HL-60 (cell line): ENCODE data around the gene RYR2.

Source experiments
- GABPA ChIP-seq: IDR thresholded peaks from 2 replicates; pipeline ENCODE4 v1.6.1; 2012; ENCODE audit warnings: low read depth
- POLR2AphosphoS5 ChIP-seq: IDR thresholded peaks from 2 replicates; pipeline ENCODE4 v1.6.1; 2012; ENCODE audit warnings: low read depth
- TF ChIP-seq, protein P1 (sequence below): IDR thresholded peaks from one replicate; pipeline ENCODE4 v1.5.1; 2011; ENCODE audit warnings: low read length, control low read depth, inconsistent platforms; ENCODE audit not compliant: insufficient read depth
- TF ChIP-seq, protein P2 (sequence below): IDR thresholded peaks from 2 replicates; pipeline ENCODE4 v1.6.1; 2012; ENCODE audit warnings: low read depth; ENCODE audit not compliant: insufficient replicate concordance

DNA sequence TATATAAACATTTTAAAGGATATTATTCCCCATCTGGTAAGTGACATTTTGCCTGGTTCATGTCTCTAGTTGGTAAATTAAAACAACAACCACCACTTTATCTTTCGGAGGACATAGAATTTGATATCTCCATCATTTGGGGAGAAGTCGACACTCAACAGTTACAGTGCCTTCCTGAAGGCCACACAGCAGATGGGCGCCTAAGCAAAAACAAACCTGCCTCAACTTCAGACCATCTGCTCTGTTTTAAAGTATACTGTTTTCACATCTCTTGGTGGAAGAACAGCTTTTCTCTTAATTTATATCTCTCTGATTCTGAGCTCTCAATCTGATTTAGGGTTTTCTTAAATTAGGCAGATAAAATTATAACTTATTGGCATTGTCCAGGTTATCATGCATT is 282.2 kb downstream of the RYR2 start:
- TF ChIP-seq, protein P1, sequence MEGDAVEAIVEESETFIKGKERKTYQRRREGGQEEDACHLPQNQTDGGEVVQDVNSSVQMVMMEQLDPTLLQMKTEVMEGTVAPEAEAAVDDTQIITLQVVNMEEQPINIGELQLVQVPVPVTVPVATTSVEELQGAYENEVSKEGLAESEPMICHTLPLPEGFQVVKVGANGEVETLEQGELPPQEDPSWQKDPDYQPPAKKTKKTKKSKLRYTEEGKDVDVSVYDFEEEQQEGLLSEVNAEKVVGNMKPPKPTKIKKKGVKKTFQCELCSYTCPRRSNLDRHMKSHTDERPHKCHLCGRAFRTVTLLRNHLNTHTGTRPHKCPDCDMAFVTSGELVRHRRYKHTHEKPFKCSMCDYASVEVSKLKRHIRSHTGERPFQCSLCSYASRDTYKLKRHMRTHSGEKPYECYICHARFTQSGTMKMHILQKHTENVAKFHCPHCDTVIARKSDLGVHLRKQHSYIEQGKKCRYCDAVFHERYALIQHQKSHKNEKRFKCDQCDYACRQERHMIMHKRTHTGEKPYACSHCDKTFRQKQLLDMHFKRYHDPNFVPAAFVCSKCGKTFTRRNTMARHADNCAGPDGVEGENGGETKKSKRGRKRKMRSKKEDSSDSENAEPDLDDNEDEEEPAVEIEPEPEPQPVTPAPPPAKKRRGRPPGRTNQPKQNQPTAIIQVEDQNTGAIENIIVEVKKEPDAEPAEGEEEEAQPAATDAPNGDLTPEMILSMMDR: no peak
- TF ChIP-seq POLR2AphosphoS5 (no peak), GABPA (no peak)
- TF ChIP-seq, protein P2, sequence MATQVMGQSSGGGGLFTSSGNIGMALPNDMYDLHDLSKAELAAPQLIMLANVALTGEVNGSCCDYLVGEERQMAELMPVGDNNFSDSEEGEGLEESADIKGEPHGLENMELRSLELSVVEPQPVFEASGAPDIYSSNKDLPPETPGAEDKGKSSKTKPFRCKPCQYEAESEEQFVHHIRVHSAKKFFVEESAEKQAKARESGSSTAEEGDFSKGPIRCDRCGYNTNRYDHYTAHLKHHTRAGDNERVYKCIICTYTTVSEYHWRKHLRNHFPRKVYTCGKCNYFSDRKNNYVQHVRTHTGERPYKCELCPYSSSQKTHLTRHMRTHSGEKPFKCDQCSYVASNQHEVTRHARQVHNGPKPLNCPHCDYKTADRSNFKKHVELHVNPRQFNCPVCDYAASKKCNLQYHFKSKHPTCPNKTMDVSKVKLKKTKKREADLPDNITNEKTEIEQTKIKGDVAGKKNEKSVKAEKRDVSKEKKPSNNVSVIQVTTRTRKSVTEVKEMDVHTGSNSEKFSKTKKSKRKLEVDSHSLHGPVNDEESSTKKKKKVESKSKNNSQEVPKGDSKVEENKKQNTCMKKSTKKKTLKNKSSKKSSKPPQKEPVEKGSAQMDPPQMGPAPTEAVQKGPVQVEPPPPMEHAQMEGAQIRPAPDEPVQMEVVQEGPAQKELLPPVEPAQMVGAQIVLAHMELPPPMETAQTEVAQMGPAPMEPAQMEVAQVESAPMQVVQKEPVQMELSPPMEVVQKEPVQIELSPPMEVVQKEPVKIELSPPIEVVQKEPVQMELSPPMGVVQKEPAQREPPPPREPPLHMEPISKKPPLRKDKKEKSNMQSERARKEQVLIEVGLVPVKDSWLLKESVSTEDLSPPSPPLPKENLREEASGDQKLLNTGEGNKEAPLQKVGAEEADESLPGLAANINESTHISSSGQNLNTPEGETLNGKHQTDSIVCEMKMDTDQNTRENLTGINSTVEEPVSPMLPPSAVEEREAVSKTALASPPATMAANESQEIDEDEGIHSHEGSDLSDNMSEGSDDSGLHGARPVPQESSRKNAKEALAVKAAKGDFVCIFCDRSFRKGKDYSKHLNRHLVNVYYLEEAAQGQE: no peak
